Neuronal stem cell (in vitro differentiated cells): ENCODE results near the gene CEBPB.
A peak's percentile ranks its signal among the peaks of the same experiment; 100 is the strongest.
"Not testable (repeated sequence)": the region's sequence is repeated elsewhere in the genome, so short reads cannot be mapped to it uniquely, and the experiment has no call there.

ENCODE experiments used
- DNase-seq: peaks from one replicate; pipeline ENCODE4 v3.0.0-alpha.2; 2013; ENCODE audit warnings: low spot score
- H2AFZ ChIP-seq: one replicate; pipeline ENCODE4 v1.6.1; 2013; ENCODE audit warnings: mild to moderate bottlenecking, low read length, inconsistent platforms
- H2AK5ac ChIP-seq: 2 replicates; pipeline ENCODE4 v1.6.1; 2013; ENCODE audit warnings: low read depth, mild to moderate bottlenecking, inconsistent platforms, low read length, moderate library complexity, mixed read lengths
- H2BK120ac ChIP-seq: 2 replicates; pipeline ENCODE4 v1.6.1; 2013; ENCODE audit warnings: low read depth, mild to moderate bottlenecking, inconsistent platforms, low read length, moderate library complexity, mixed read lengths
- H2BK12ac ChIP-seq: one replicate; pipeline ENCODE4 v1.6.1; 2013; ENCODE audit warnings: low read length, inconsistent platforms
- H2BK15ac ChIP-seq: 2 replicates; pipeline ENCODE4 v1.6.1; 2013; ENCODE audit warnings: mild to moderate bottlenecking, low read length, inconsistent platforms, mixed read lengths
- H2BK5ac ChIP-seq: one replicate; pipeline ENCODE4 v1.6.1; 2013; ENCODE audit warnings: inconsistent platforms, mild to moderate bottlenecking, low read length, moderate library complexity
- H3K14ac ChIP-seq: one replicate; pipeline ENCODE4 v1.6.1; 2013; ENCODE audit warnings: low read length, inconsistent platforms
- H3K18ac ChIP-seq: 2 replicates; pipeline ENCODE4 v1.6.1; 2013; ENCODE audit warnings: low read length, inconsistent platforms
- H3K23ac ChIP-seq: 2 replicates; pipeline ENCODE4 v1.6.1; 2013; ENCODE audit warnings: low read depth, mild to moderate bottlenecking, mixed read lengths, low read length, inconsistent platforms; ENCODE audit not compliant: poor library complexity
- H3K27ac ChIP-seq: replicated peaks from 3 replicates; pipeline ENCODE4 v1.5.1; 2013; ENCODE audit warnings: low read length, inconsistent platforms
- H3K27me3 ChIP-seq, 3 experiments: 2 replicates each; pipeline ENCODE4 v1.6.1; 2013; ENCODE audit warnings: low read length in 3 of 3, mild to moderate bottlenecking in 2 of 3, inconsistent platforms in 1 of 3, low read depth in 1 of 3, mixed read lengths in 1 of 3, moderate library complexity in 1 of 3; ENCODE audit not compliant: control insufficient read depth in 3 of 3, insufficient read depth in 3 of 3
- H3K36me3 ChIP-seq, 2 donors: replicated peaks in 1 of 2; 2 replicates each; pipeline ENCODE4 v1.6.1; 2013; ENCODE audit warnings: low read length in 2 of 2; ENCODE audit not compliant: control insufficient read depth in 2 of 2, insufficient read depth in 2 of 2
- H3K4ac ChIP-seq: 2 replicates; pipeline ENCODE4 v1.6.1; 2013; ENCODE audit warnings: inconsistent platforms, mild to moderate bottlenecking, low read length, moderate library complexity
- H3K4me1 ChIP-seq, 2 donors: 1 replicate in 1 of 2; 2 replicates in 1 of 2; pipeline ENCODE4 v1.6.1; 2013; ENCODE audit warnings: low read length in 2 of 2, low read depth in 1 of 2; ENCODE audit not compliant: control insufficient read depth in 2 of 2, insufficient read depth in 1 of 2
- H3K4me2 ChIP-seq: one replicate; pipeline ENCODE4 v1.6.1; 2013; ENCODE audit warnings: mild to moderate bottlenecking, low read length, inconsistent platforms; ENCODE audit not compliant: insufficient read depth, poor library complexity, severe bottlenecking
- H3K4me3 ChIP-seq, 2 donors: 2 replicates each; pipeline ENCODE4 v1.5.1; 2013; ENCODE audit warnings: low read length in 2 of 2, mild to moderate bottlenecking in 2 of 2, inconsistent platforms in 1 of 2, moderate library complexity in 1 of 2
- H3K79me1 ChIP-seq: one replicate; pipeline ENCODE4 v1.6.1; 2013; ENCODE audit warnings: low read depth, mild to moderate bottlenecking, inconsistent platforms, low read length, moderate library complexity
- H3K9ac ChIP-seq: one replicate; pipeline ENCODE4 v1.6.1; 2013; ENCODE audit warnings: mild to moderate bottlenecking, low read depth, low read length, inconsistent platforms; ENCODE audit not compliant: poor library complexity
- H3K9me3 ChIP-seq, 2 donors: replicated peaks in 1 of 2; 2 replicates each; pipeline versions ENCODE3 to v1.6.1; 2013; ENCODE audit warnings: low read length in 2 of 2, mild to moderate bottlenecking in 2 of 2, inconsistent platforms in 1 of 2, low read depth in 1 of 2, mixed read lengths in 1 of 2, moderate library complexity in 1 of 2; ENCODE audit not compliant: control insufficient read depth in 2 of 2, insufficient read depth in 1 of 2
- H4K8ac ChIP-seq: one replicate; pipeline ENCODE4 v1.6.1; 2013; ENCODE audit warnings: low read depth, mild to moderate bottlenecking, inconsistent platforms, low read length, moderate library complexity
- H4K91ac ChIP-seq: one replicate; pipeline ENCODE4 v1.6.1; 2013; ENCODE audit warnings: low read length, low read depth, mild to moderate bottlenecking, inconsistent platforms; ENCODE audit not compliant: poor library complexity
- WGBS, 2 donors: extraction: QIAGEN DNeasy Blood & Tissue Kit; methylation state at CpG; one replicate each; pipeline ENCODE4 v1.1.7; 2013; ENCODE audit warnings: missing lambda C conversion rate in 2 of 2, mixed read lengths in 1 of 2; ENCODE audit not compliant: insufficient read length in 2 of 2, insufficient replicate concordance in 1 of 2; ENCODE audit errors: extremely low coverage in 2 of 2; 5-methylcytosine and 5-hydroxymethylcytosine counted together

Gene CEBPB

GRCh38 chr20:50152394-50153152 is 38.1 kb upstream of the CEBPB start:
- Histone ChIP-seq H3K18ac (no peak overlapping the region), H3K4me3 (peak overlapping the region; percentile 74 to 95), H3K4me2 (peak overlapping the region; percentile 76), H2BK120ac (peak overlapping the region; percentile 2), H3K27me3 (no peaks in the 10 kb centered on the region), H3K27ac (no peak overlapping the region), H3K4ac (no peak overlapping the region), H3K36me3 (peaks cover 1 to 35% of the 10 kb centered on the region in 2 donors), H4K91ac (no peak overlapping the region), H3K14ac (no peak overlapping the region), H2AK5ac (peak overlapping the region; percentile 3), H2BK12ac (no peak overlapping the region), H3K23ac (peak overlapping the region; percentile 1), H2BK15ac (no peak overlapping the region), H4K8ac (no peak overlapping the region), H2AFZ (peak overlapping the region; percentile 91), H3K4me1 (peaks cover 14 to 16% of the 10 kb centered on the region in 2 donors), H2BK5ac (no peak overlapping the region), H3K9me3 (no peaks in the 10 kb centered on the region), H3K79me1 (peaks cover 3% of the 10 kb centered on the region), H3K9ac (peak overlapping the region; percentile 79)
- WGBS, 2 donors: no CpG with 5 or more reads among the region's 4 CpGs
- DNase-seq: no peak

- Histone ChIP-seq H3K4me2 (peak overlapping the region; percentile 76), H3K18ac (peak overlapping the region; percentile 97), H4K91ac (no peak overlapping the region), H4K8ac (no peak overlapping the region), H3K27ac (peak overlapping the region; percentile 68), H3K79me1 (peaks cover 3% of the 10 kb centered on the region), H2AK5ac (peak overlapping the region; percentile 3), H2BK5ac (no peak overlapping the region), H3K36me3 (peaks cover 1 to 30% of the 10 kb centered on the region in 2 donors), H2BK15ac (no peak overlapping the region), H3K4me1 (peaks cover 14 to 16% of the 10 kb centered on the region in 2 donors), H3K4ac (no peak overlapping the region), H2BK12ac (no peak overlapping the region), H3K27me3 (no peaks in the 10 kb centered on the region), H2AFZ (peak overlapping the region; percentile 91), H3K9ac (peak overlapping the region; percentile 91), H3K4me3 (peak overlapping the region; percentile 74 to 95), H3K14ac (peak overlapping the region; percentile 97), H3K9me3 (no peaks in the 10 kb centered on the region), H2BK120ac (peak overlapping the region; percentile 2), H3K23ac (peak overlapping the region; percentile 96)
- no CpG with 5 or more reads among the region's 18 CpGs for WGBS, 2 donors
- DNase-seq: no peak
Measured at GRCh38 chr20:50153153-50153499, 37.5 kb upstream of the CEBPB start.

DNA sequence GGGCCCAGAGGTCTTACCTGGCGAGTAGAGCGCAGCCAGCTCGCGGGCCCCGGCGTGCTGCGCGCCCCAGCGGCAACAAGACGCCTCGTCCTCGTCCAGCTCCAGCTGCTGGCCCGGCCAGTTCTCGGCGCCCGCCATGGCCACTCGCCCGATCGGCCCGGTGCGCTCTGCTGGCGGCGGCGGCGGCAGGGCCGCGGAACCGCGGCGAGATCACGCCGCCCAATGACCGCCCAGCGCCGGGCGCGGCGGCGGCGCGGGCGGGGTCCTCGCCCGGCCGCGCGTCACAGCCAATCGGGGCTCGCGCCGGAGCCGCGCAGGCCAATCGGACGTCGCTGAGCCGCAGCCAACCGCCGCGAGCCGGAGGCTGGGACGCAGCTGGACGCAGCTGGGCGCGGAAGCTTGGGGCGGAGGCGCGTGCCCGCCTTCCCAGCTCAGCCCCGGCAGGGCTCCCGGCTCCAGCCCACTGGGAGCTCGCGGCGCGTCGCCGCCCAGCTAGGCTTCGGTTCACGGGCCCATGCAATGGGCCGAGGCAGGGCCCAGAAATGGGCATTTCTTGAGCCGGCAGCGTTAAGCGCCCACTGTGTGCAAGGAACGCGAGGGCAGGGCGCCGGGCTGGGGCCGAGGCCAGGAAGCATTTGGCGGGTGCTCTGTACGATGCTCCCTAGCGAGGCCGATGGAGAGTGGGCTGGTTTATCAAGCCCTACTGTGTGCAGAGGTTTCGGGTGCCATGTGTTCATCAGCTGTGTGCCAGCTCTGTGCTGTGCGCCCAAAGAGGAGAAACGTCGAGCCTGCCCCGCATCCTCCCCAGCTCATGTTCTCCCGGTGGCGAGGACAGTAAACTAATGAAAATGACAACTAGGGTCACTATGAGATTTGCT is 36.9 kb upstream of the CEBPB start, which contains the start of gene PEDS1:
Gene PEDS1 (minus strand): TSS at position 224 of the 878 bp plus-strand sequence. CDS start 86 bp downstream, at position 138.
- Histone ChIP-seq H3K27me3 (no peaks in the 10 kb centered on the region), H3K4me3 (peak within 1 kb of the TSS; percentile 74 to 95), H3K4ac (no peak within 1 kb of the TSS), H2AFZ (peak within 1 kb of the TSS; percentile 100), H3K4me1 (peaks cover 14 to 16% of the 10 kb centered on the region in 2 donors), H3K4me2 (peak within 1 kb of the TSS; percentile 82), H3K9me3 (no peaks in the 10 kb centered on the region), H2BK5ac (no peak within 1 kb of the TSS), H2BK15ac (peak within 1 kb of the TSS; percentile 84), H2BK12ac (no peak within 1 kb of the TSS), H3K27ac (peak within 1 kb of the TSS; percentile 68), H4K8ac (no peak within 1 kb of the TSS), H4K91ac (peak within 1 kb of the TSS; percentile 49), H3K23ac (peak within 1 kb of the TSS; percentile 96), H3K36me3 (peaks cover 1 to 24% of the 10 kb centered on the region in 2 donors), H2AK5ac (peak within 1 kb of the TSS; percentile 8), H3K18ac (peak within 1 kb of the TSS; percentile 97), H3K9ac (peak within 1 kb of the TSS; percentile 91), H3K14ac (peak within 1 kb of the TSS; percentile 97), H2BK120ac (peak within 1 kb of the TSS; percentile 29), H3K79me1 (peaks cover 3% of the 10 kb centered on the region)
- DNase-seq: peak; percentile 84
- WGBS, 2 donors: no CpG with 5 or more reads among the region's 99 CpGs

GRCh38 chr20:50161494-50161893 is 29.1 kb upstream of the CEBPB start:
- no CpG with 5 or more reads among the region's 7 CpGs for WGBS, 2 donors
- not testable (repeated sequence) for H3K14ac ChIP-seq, H3K27ac ChIP-seq, H3K4me3 ChIP-seq, H3K9me3 ChIP-seq, H3K27me3 ChIP-seq, H4K8ac ChIP-seq, H2BK120ac ChIP-seq, H2AK5ac ChIP-seq, H3K9ac ChIP-seq, H3K18ac ChIP-seq, H2BK15ac ChIP-seq, H2BK12ac ChIP-seq, DNase-seq, H3K36me3 ChIP-seq, H3K4ac ChIP-seq, H3K79me1 ChIP-seq, H4K91ac ChIP-seq, H3K23ac ChIP-seq, H2AFZ ChIP-seq, H2BK5ac ChIP-seq, H3K4me2 ChIP-seq
- peaks cover 8 to 11% of the 10 kb centered on the region in 2 donors for H3K4me1 ChIP-seq
